OCI-LY7 (cell line): Measurements from ENCODE around the gene C8G. TPM values are rescaled to one million over a fixed set of nuclear protein-coding genes. Genes with fewer than 3 reads are reported as not detected.

ENCODE experiments used
- BruUV-seq: library from RNA; stranded (reverse); fragments of 400-500 nt; replicated peaks from 2 replicates; lab custom pipeline; 2021; lab: Mats Ljungman, UMichigan
- CTCF ChIA-PET: fragments of 300-600 bp; sonication (Branson Sonifier 250); formaldehyde crosslinking; loops from one replicate; lab custom pipeline; 2022; ENCODE audit warnings: antibody characterized with exemption; ENCODE audit not compliant: unreplicated experiment; lab: Charles Lee
- POLR2A ChIA-PET: fragments of 300-600 bp; sonication (Branson Sonifier 250); formaldehyde crosslinking; loops from one replicate; lab custom pipeline; 2022; ENCODE audit warnings: antibody characterized with exemption; lab: Charles Lee
- DNase-seq: peaks from one replicate; pipeline ENCODE4 v3.0.0-alpha.2; 2015; ENCODE audit warnings: low spot score
- H2AFZ ChIP-seq: fragments of 200-600 bp; sonication (generic), shearing (Covaris generic); 2 replicates; pipeline ENCODE4 v1.6.1; 2014; ENCODE audit warnings: mild to moderate bottlenecking, antibody characterized with exemption, low read length, moderate library complexity
- H3K27ac ChIP-seq: fragments of 200-600 bp; sonication (generic); 2 replicates; pipeline ENCODE4 v1.5.1; 2014; ENCODE audit warnings: mixed run types, low read depth, mild to moderate bottlenecking, moderate library complexity, low read length, inconsistent platforms; ENCODE audit not compliant: poor library complexity, severe bottlenecking
- H3K36me3 ChIP-seq: fragments of 200-600 bp; sonication (generic); 2 replicates; pipeline ENCODE4 v1.6.1; 2014; ENCODE audit warnings: mild to moderate bottlenecking, antibody characterized with exemption, low read length, moderate library complexity, mixed read lengths; ENCODE audit not compliant: insufficient read depth
- H3K4me1 ChIP-seq: fragments of 200-600 bp; sonication (generic); 2 replicates; pipeline ENCODE4 v1.5.1; 2014; ENCODE audit warnings: mild to moderate bottlenecking, low read length; ENCODE audit not compliant: insufficient read depth, poor library complexity, severe bottlenecking
- H3K4me2 ChIP-seq: fragments of 200-600 bp; sonication (generic); 2 replicates; pipeline ENCODE4 v1.6.1; 2014; ENCODE audit warnings: mild to moderate bottlenecking, low read length
- H3K4me3 ChIP-seq: fragments of 200-600 bp; sonication (generic); 2 replicates; pipeline ENCODE4 v1.5.1; 2014; ENCODE audit warnings: mild to moderate bottlenecking, low read depth, low read length; ENCODE audit not compliant: poor library complexity, severe bottlenecking
- H3K79me2 ChIP-seq: fragments of 200-600 bp; sonication (generic); 2 replicates; pipeline ENCODE4 v1.6.1; 2016; ENCODE audit warnings: low read depth, mild to moderate bottlenecking, low read length, moderate library complexity, mixed read lengths; ENCODE audit not compliant: insufficient read depth
- H3K9me2 ChIP-seq: fragments of 200-600 bp; sonication (generic); 2 replicates; pipeline ENCODE4 v1.6.1; 2016; ENCODE audit warnings: mild to moderate bottlenecking, low read length, mixed read lengths; ENCODE audit not compliant: insufficient read depth
- H3K9me3 ChIP-seq: fragments of 200-600 bp; sonication (generic); 2 replicates; pipeline ENCODE4 v1.6.1; 2014; ENCODE audit warnings: mild to moderate bottlenecking, mixed run types, low read length, mixed read lengths
- H4K20me1 ChIP-seq: fragments of 200-600 bp; sonication (generic); 2 replicates; pipeline ENCODE4 v1.6.1; 2014; ENCODE audit warnings: mild to moderate bottlenecking, antibody characterized with exemption, low read length, moderate library complexity, mixed read lengths; ENCODE audit not compliant: insufficient read depth
- EZH2phosphoT487 ChIP-seq: fragments of 200-600 bp; sonication (generic); IDR thresholded peaks from 2 replicates; pipeline ENCODE4 v1.6.1; 2018; ENCODE audit warnings: low read depth, borderline replicate concordance, mild to moderate bottlenecking, mixed run types, antibody characterized with exemption, low read length, moderate library complexity, mixed read lengths
- intact Hi-C: fragments of 100-400 bp; cut with micrococcal nuclease; formaldehyde crosslinking; loops from one replicate; pipeline ENCODE4 v1.10.0; 2022; ENCODE audit not compliant: unreplicated experiment
- total RNA-seq, 2 experiments: library from RNA; depleted of rRNA in 1 of 2; stranded (reverse); fragments of >200 nt in 1 of 2; shearing (Covaris generic) in 1 of 2; gene quantifications; 2 replicates each; pipeline ENCODE4 v1.2.3, GENCODE V29; 2014 to 2022
- TF ChIP-seq, protein P1 (sequence below): fragments of 200-600 bp; sonication (generic); conservative IDR thresholded peaks from 2 replicates; pipeline ENCODE4 v1.5.1; 2014; ENCODE audit warnings: mild to moderate bottlenecking, antibody characterized with exemption, low read length, moderate library complexity, mixed read lengths

The C8G gene
- total RNA-seq, 2 experiments from 2014 or later, result 0.95 to 2.2 TPM

DNA sequence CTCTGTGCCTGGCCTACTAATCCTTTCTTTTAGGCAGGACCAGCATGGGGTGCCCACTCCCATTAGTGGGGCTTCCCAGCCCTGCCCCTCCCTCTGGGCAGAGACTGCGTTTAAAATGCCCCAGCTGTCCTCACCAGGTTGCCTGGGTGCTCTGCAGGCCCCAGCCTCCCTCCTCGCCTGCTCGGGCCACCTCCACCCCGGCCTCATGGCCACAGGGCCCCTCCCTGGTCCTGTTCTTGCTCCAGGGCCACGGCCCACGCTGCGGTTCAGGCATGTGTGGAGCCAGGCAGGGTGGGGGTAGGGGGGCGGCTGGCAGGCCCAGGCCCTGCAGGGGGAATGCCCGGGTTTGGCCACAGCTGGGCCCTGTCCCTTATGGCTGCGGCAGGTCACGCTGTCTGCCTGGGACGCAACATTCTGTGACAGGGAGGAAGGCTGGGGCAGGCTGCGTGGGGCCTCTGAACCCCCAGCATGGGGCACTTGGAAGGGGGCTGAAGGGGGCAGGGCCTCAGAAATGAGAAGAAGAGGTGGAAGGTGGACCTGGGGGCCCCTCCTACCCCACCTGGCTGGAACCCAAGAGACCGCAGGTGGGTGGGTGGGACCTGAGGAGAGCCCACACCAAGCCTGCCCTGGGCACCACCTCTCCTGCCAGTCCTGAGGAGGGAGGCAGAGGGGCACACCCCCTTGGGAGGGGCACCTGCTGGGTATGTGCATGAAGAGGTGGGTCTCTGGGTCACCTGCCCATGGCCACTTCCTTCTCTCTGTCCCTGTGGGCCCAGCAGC lies 6.7 kb downstream of the C8G start, which contains the start of gene LCN12:
Gene LCN12, plus strand, starts transcription at position 733 of the 780 bp plus-strand sequence. CDS start 55 bp downstream, outside the sequence.
- Histone ChIP-seq H3K4me1 (peaks cover 22% of the 10 kb centered on the region), H4K20me1 (no peaks in the 10 kb centered on the region), H3K4me3 (no peak within 1 kb of the TSS), H3K36me3 (no peaks in the 10 kb centered on the region), H3K4me2 (no peak within 1 kb of the TSS), H3K79me2 (no peaks in the 10 kb centered on the region), H3K9me3 (no peaks in the 10 kb centered on the region), H3K27ac (no peak within 1 kb of the TSS), H3K9me2 (no peaks in the 10 kb centered on the region), H2AFZ (no peak within 1 kb of the TSS)
- DNase-seq, result no peak
- TF ChIP-seq, protein P1, sequence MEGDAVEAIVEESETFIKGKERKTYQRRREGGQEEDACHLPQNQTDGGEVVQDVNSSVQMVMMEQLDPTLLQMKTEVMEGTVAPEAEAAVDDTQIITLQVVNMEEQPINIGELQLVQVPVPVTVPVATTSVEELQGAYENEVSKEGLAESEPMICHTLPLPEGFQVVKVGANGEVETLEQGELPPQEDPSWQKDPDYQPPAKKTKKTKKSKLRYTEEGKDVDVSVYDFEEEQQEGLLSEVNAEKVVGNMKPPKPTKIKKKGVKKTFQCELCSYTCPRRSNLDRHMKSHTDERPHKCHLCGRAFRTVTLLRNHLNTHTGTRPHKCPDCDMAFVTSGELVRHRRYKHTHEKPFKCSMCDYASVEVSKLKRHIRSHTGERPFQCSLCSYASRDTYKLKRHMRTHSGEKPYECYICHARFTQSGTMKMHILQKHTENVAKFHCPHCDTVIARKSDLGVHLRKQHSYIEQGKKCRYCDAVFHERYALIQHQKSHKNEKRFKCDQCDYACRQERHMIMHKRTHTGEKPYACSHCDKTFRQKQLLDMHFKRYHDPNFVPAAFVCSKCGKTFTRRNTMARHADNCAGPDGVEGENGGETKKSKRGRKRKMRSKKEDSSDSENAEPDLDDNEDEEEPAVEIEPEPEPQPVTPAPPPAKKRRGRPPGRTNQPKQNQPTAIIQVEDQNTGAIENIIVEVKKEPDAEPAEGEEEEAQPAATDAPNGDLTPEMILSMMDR, result no peak
- no peak for TF ChIP-seq EZH2phosphoT487
- BruUV-seq, result no TSS peak
- POLR2A ChIA-PET, result interaction anchor here (0.6 kb wide), 1 partner anchor 144 kb away, joined by 3 read pairs; no protein-coding TSS in a partner anchor
- intact Hi-C loops, result no loop called here
- CTCF ChIA-PET, result interaction anchor here (0.6 kb wide), 1 partner anchor 44 kb away, joined by 3 read pairs; the partner anchor contains the start of gene CLIC3

DNA sequence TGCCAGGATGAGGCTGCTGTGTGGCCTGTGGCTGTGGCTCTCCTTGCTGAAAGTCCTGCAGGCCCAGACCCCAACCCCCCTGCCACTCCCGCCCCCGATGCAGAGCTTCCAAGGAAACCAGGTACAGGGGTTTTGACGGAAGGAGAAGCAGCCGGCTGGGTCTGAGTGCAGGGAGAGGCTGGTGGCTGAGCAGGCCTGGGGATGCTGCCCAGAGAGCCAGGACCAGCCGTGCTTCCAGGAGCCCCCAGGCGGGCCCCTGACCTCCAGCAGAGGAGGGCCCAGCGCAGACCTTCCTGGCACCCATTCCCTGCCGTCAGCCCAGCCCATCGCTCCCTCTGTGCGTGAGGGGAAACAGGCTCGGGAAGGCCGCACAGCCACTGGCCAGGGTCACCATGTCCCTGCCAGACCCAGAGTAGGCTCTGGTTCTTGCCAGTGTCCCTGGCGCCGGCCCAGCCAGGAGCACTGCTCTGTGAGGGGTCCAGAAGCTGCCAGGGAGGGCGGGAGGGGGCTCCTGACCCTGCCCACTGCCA lies 7.3 kb downstream of the C8G start:
- ChIA-PET POLR2A (interaction anchor here (0.6 kb wide), 1 partner anchor 144 kb away, joined by 3 read pairs; no protein-coding TSS in a partner anchor), CTCF (interaction anchor here (0.6 to 0.7 kb wide), 2 partner anchors 23 to 44 kb away, joined by 3 to 9 read pairs; partner anchors contain the start of gene CLIC3)
- Histone ChIP-seq H4K20me1 (no peaks in the 10 kb centered on the region), H3K9me2 (no peaks in the 10 kb centered on the region), H3K9me3 (no peaks in the 10 kb centered on the region), H3K4me2 (no peak overlapping the region), H3K4me3 (no peak overlapping the region), H3K27ac (no peak overlapping the region), H3K79me2 (no peaks in the 10 kb centered on the region), H3K4me1 (peaks cover 22% of the 10 kb centered on the region), H3K36me3 (no peaks in the 10 kb centered on the region), H2AFZ (no peak overlapping the region)
- intact Hi-C loops, result no loop called here
- DNase-seq, result no peak
- TF ChIP-seq, protein P1, result no peak
- TF ChIP-seq EZH2phosphoT487, result no peak
- no TSS peak for BruUV-seq
